H9 (cell line): Measurements from ENCODE around the gene USP13. TPM values are rescaled to one million over a fixed set of nuclear protein-coding genes. Genes with fewer than 3 reads are reported as not detected.

Source experiments
- DNase-seq: peaks from one replicate; pipeline ENCODE4 v3.0.0-alpha.2; 2017
- H2AFZ ChIP-seq: one replicate; pipeline ENCODE4 v1.6.1; 2013; ENCODE audit warnings: mild to moderate bottlenecking, low read length, control low read depth, moderate library complexity
- H2AK5ac ChIP-seq: 2 replicates; pipeline ENCODE4 v1.6.1; 2013; ENCODE audit warnings: low read length, control low read depth, mixed read lengths; ENCODE audit not compliant: insufficient read length
- H2BK120ac ChIP-seq: one replicate; pipeline ENCODE4 v1.6.1; 2013; ENCODE audit warnings: low read depth, mild to moderate bottlenecking, low read length, control low read depth, inconsistent platforms; ENCODE audit not compliant: poor library complexity, severe bottlenecking
- H2BK12ac ChIP-seq: 2 replicates; pipeline ENCODE4 v1.6.1; 2013; ENCODE audit warnings: low read length, control low read depth, mixed read lengths, low read depth; ENCODE audit not compliant: insufficient read length
- H2BK15ac ChIP-seq: 2 replicates; pipeline ENCODE4 v1.6.1; 2013; ENCODE audit warnings: low read depth, low read length, control low read depth
- H2BK20ac ChIP-seq: one replicate; pipeline ENCODE4 v1.6.1; 2013; ENCODE audit warnings: low read depth, mild to moderate bottlenecking, low read length, control low read depth, inconsistent platforms; ENCODE audit not compliant: poor library complexity, severe bottlenecking
- H2BK5ac ChIP-seq: 2 replicates; pipeline ENCODE4 v1.6.1; 2013; ENCODE audit warnings: low read length, control low read depth, mixed read lengths; ENCODE audit not compliant: insufficient read length
- H3K14ac ChIP-seq: 2 replicates; pipeline ENCODE4 v1.6.1; 2013; ENCODE audit warnings: low read length, control low read depth; ENCODE audit not compliant: insufficient read depth
- H3K18ac ChIP-seq: 2 replicates; pipeline ENCODE4 v1.6.1; 2013; ENCODE audit warnings: low read depth, mild to moderate bottlenecking, mixed read lengths, low read length, control low read depth; ENCODE audit not compliant: insufficient read length
- H3K23ac ChIP-seq: 2 replicates; pipeline ENCODE4 v1.6.1; 2013; ENCODE audit warnings: low read length, control low read depth, mixed read lengths, low read depth; ENCODE audit not compliant: insufficient read length
- H3K23me2 ChIP-seq: 2 replicates; pipeline ENCODE4 v1.6.1; 2013; ENCODE audit warnings: low read depth, mild to moderate bottlenecking, mixed read lengths, low read length, control low read depth; ENCODE audit not compliant: insufficient read length, poor library complexity, severe bottlenecking
- H3K27ac ChIP-seq: 2 replicates; pipeline ENCODE4 v1.5.1; 2013; ENCODE audit warnings: low read length, control low read depth, mixed read lengths, low read depth; ENCODE audit not compliant: insufficient read length
- H3K27me3 ChIP-seq: 2 replicates; pipeline ENCODE4 v1.6.1; 2013; ENCODE audit warnings: low read length, control low read depth, inconsistent platforms; ENCODE audit not compliant: insufficient read depth
- H3K4ac ChIP-seq: 2 replicates; pipeline ENCODE4 v1.6.1; 2013; ENCODE audit warnings: low read depth, mild to moderate bottlenecking, control low read depth, inconsistent platforms, low read length, moderate library complexity
- H3K4me1 ChIP-seq: 2 replicates; pipeline ENCODE4 v1.6.1; 2013; ENCODE audit warnings: low read length, control low read depth, inconsistent platforms; ENCODE audit not compliant: insufficient read depth
- H3K4me2 ChIP-seq: 2 replicates; pipeline ENCODE4 v1.6.1; 2013; ENCODE audit warnings: low read length, control low read depth, mixed read lengths; ENCODE audit not compliant: insufficient read length, insufficient read depth
- H3K56ac ChIP-seq: 2 replicates; pipeline ENCODE4 v1.6.1; 2013; ENCODE audit warnings: low read depth, mild to moderate bottlenecking, mixed read lengths, low read length, control low read depth; ENCODE audit not compliant: insufficient read length
- H3K79me1 ChIP-seq: 2 replicates; pipeline ENCODE4 v1.6.1; 2013; ENCODE audit warnings: low read depth, mild to moderate bottlenecking, moderate library complexity, low read length, control low read depth, inconsistent platforms; ENCODE audit not compliant: insufficient read depth, poor library complexity, severe bottlenecking
- H3K79me2 ChIP-seq: 2 replicates; pipeline ENCODE4 v1.6.1; 2013; ENCODE audit warnings: low read length, control low read depth, inconsistent platforms; ENCODE audit not compliant: insufficient read depth
- H3K9ac ChIP-seq: 2 replicates; pipeline ENCODE4 v1.6.1; 2013; ENCODE audit warnings: low read length, control low read depth, mixed read lengths; ENCODE audit not compliant: insufficient read length; ENCODE audit errors: extremely low read depth
- H3K9me3 ChIP-seq: one replicate; pipeline ENCODE4 v1.6.1; 2013; ENCODE audit warnings: low read depth, low read length, inconsistent platforms; ENCODE audit not compliant: control insufficient read depth
- H3T11ph ChIP-seq: one replicate; pipeline ENCODE4 v1.6.1; 2013; ENCODE audit warnings: mild to moderate bottlenecking, low read length, control low read depth, inconsistent platforms
- H4K20me1 ChIP-seq: one replicate; pipeline ENCODE4 v1.6.1; 2013; ENCODE audit not compliant: control insufficient read depth, insufficient read length, insufficient read depth
- H4K5ac ChIP-seq: 2 replicates; pipeline ENCODE4 v1.6.1; 2013; ENCODE audit warnings: low read depth, mild to moderate bottlenecking, mixed read lengths, low read length, control low read depth; ENCODE audit not compliant: insufficient read length
- H4K8ac ChIP-seq: replicated peaks from 2 replicates; pipeline ENCODE4 v1.6.1; 2013; ENCODE audit warnings: low read length, control low read depth, mixed read lengths, low read depth; ENCODE audit not compliant: insufficient read length
- H4K91ac ChIP-seq: 2 replicates; pipeline ENCODE4 v1.6.1; 2013; ENCODE audit warnings: low read depth, mild to moderate bottlenecking, moderate library complexity, mixed read lengths, low read length, control low read depth; ENCODE audit not compliant: insufficient read length
- H3K27ac Mint-ChIP-seq, 3 experiments: 2 replicates in 2 of 3; 3 replicates in 1 of 3; pipeline ENCODE4 v1.8.0; 2020 to 2021; ENCODE audit warnings: mixed read lengths in 3 of 3, mild to moderate bottlenecking in 1 of 3, moderate library complexity in 1 of 3
- H3K27me3 Mint-ChIP-seq: 2 replicates; pipeline ENCODE4 v1.8.0; 2021; ENCODE audit warnings: low read depth, mild to moderate bottlenecking, moderate library complexity, mixed read lengths
- H3K36me3 Mint-ChIP-seq, 3 experiments: 2 replicates in 2 of 3; 3 replicates in 1 of 3; pipeline ENCODE4 v1.8.0; 2020 to 2021; ENCODE audit warnings: low read depth in 3 of 3, mixed read lengths in 3 of 3; ENCODE audit not compliant: insufficient read depth in 1 of 3
- H3K4me1 Mint-ChIP-seq, 2 experiments: 2 replicates each; pipeline ENCODE4 v1.8.0; 2020; ENCODE audit warnings: mixed read lengths in 2 of 2
- H3K4me3 Mint-ChIP-seq, 2 experiments: 2 replicates in 1 of 2; 3 replicates in 1 of 2; pipeline ENCODE4 v1.8.0; 2020 to 2021; ENCODE audit warnings: mild to moderate bottlenecking in 2 of 2, mixed read lengths in 2 of 2, moderate library complexity in 1 of 2
- H3K9me3 Mint-ChIP-seq, 2 experiments: 2 replicates in 1 of 2; 3 replicates in 1 of 2; pipeline ENCODE4 v1.8.0; 2020; ENCODE audit warnings: mild to moderate bottlenecking in 2 of 2, mixed read lengths in 2 of 2, moderate library complexity in 1 of 2
- CTCF ChIP-seq: fragments of 200-600 bp; sonication (generic); conservative IDR thresholded peaks from 3 replicates; pipeline ENCODE4 v1.8.0; 2021; ENCODE audit warnings: antibody characterized with exemption, mild to moderate bottlenecking
- WGBS: extraction: QIAGEN DNeasy Blood & Tissue Kit; methylation state at CpG from one replicate; pipeline ENCODE4 v1.1.7; 2013; ENCODE audit warnings: missing lambda C conversion rate, low lambda C conversion rate, mixed read lengths; ENCODE audit not compliant: insufficient read length; ENCODE audit errors: extremely low coverage; 5-methylcytosine and 5-hydroxymethylcytosine counted together
- total RNA-seq: library from RNA; stranded (reverse); gene quantifications from 2 replicates; pipeline ENCODE4 v1.2.1, GENCODE V29; 2021

USP13 gene
- total RNA-seq, 1 experiment from 2014 or later = 26.7 TPM

GRCh38 chr3:179681492-179682263, 28.8 kb downstream of the USP13 start:
- Histone ChIP-seq H2AK5ac (no peak overlapping the region), H3K79me1 (no peaks in the 10 kb centered on the region), H2AFZ (no peak overlapping the region), H2BK15ac (no peak overlapping the region), H2BK20ac (no peak overlapping the region), H2BK120ac (no peak overlapping the region), H3K4me2 (no peak overlapping the region), H4K91ac (no peak overlapping the region), H3K4ac (no peak overlapping the region), H4K5ac (no peak overlapping the region), H3K9ac (no peak overlapping the region), H3K18ac (no peak overlapping the region), H2BK5ac (no peak overlapping the region), H3K79me2 (peaks cover 1% of the 10 kb centered on the region; the same call in 1 of the 2 replicates), H4K20me1 (no peaks in the 10 kb centered on the region), H3K23me2 (no peaks in the 10 kb centered on the region), H3K27me3 (no peaks in the 10 kb centered on the region), H3K4me1 (no peaks in the 10 kb centered on the region; the same call in 1 of the 2 replicates), H3K14ac (no peak overlapping the region), H3K56ac (no peak overlapping the region), H3K9me3 (no peaks in the 10 kb centered on the region), H3T11ph (no peak overlapping the region), H2BK12ac (no peak overlapping the region), H3K23ac (no peak overlapping the region), H3K27ac (no peak overlapping the region), H4K8ac (no peak overlapping the region)
- Mint-ChIP-seq H3K36me3 (peaks cover 9 to 19% (median 12%) of the 10 kb centered on the region in 3 experiments; a peak in 6 of 7 replicates), H3K4me1 (peaks cover 26 to 29% of the 10 kb centered on the region in 2 experiments), H3K27me3 (no peaks in the 10 kb centered on the region), H3K4me3 (no peak overlapping the region), H3K27ac (peak overlapping the region in 2 of 3 experiments; percentile 3 to 28; a peak in 4 of 7 replicates), H3K9me3 (no peaks in the 10 kb centered on the region)
- no CpG with 5 or more reads among the region's 21 CpGs for WGBS
- TF ChIP-seq CTCF = no peak
- no peak for DNase-seq
